Measurements from ENCODE around the gene RABGAP1L.
A peak's percentile ranks its signal among the peaks of the same experiment; 100 is the strongest.

The RABGAP1L gene

DNA sequence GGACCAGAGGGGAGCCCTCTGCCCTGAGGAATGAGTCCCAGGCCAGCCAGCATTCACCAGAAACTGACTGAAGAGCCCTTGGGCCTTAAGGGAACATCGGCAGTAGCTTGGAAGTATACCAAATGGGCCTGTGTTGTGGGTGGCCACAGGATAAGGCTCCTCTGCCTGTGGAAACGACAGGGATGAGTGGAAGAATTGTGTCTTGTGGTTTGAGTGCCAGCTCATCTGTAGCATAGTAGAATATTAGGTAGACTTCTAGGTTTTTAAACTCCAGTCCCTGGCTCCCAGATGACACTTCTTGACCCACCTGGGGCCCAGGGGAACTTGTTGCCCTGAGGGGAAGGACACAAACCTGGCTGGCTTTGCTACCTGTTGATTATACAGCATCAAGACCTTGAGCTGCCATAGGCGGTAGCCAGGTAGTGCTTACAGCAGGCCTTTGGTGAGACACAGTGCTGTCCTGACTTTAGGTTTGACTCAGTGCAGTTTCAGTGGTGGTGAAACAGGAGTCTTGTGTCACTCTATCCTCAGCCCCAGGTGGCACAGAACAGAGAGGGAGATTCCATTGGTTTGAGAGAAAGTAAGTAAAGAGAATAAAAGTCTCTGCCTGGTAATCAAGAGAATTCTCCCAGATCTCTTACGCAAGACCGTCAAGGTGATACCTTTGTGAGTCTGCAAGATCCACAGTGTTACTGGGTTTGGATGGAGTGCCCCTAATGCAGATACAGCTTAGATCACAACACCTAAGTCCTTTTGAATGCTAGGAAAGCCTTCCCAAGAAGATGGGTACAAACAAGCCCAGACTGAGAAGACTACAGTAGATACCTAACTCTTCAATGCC is 50.2 kb downstream of the RABGAP1L start:
- H3K4me3 ChIP-seq (ENCODE audit: low read depth, low read length) = no peak overlapping the region
- no peak for TF ChIP-seq CTCF (IDR thresholded peaks at IDR 0.05; ENCODE audit: low read depth, low read length, missing control alignments)
- in situ Hi-C loops (cut with HindIII; ENCODE audit: low pct_ligation_motif_present, low sequenced_read_pairs) = no loop called here
- DNase-seq = no peak
- H3K27me3 ChIP-seq (replicated peaks) = no peaks in the 10 kb centered on the region
- no peaks in the 10 kb centered on the region for H3K36me3 ChIP-seq (replicated peaks)
- no peak overlapping the region for H3K27ac ChIP-seq

DNA sequence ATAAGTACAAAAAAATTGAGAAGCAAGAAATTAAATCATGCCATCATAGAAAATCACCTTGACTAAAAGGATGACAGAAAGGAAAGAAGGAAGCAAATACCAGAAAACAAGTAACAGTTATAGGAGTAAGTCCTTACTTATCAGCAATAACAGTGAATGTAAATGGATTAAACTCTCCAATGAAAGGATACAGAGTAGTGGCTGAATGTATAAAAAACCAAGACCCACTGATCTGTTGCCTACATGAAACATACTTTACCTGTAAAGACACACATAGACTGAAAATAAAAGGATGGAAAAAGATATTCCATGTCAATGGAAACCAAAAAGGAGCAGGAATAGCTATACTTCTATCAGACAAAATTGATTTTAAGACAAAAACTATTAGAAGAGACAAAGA is 52.2 kb downstream of the RABGAP1L start:
- Histone ChIP-seq H3K36me3 (replicated peaks) (no peaks in the 10 kb centered on the region), H3K27ac (no peak overlapping the region), H3K4me3 (ENCODE audit: low read depth, low read length) (no peak overlapping the region), H3K27me3 (replicated peaks) (no peaks in the 10 kb centered on the region)
- DNase-seq = no peak
- no peak for TF ChIP-seq CTCF (IDR thresholded peaks at IDR 0.05; ENCODE audit: low read depth, low read length, missing control alignments)
- in situ Hi-C loops (cut with HindIII; ENCODE audit: low pct_ligation_motif_present, low sequenced_read_pairs) = no loop called here

GRCh38 chr1:174215766-174216165 is 56.4 kb downstream of the RABGAP1L start:
- H3K27ac ChIP-seq = no peak overlapping the region
- no peak for TF ChIP-seq CTCF (IDR thresholded peaks at IDR 0.05; ENCODE audit: low read depth, low read length, missing control alignments)
- H3K27me3 ChIP-seq (replicated peaks) = no peaks in the 10 kb centered on the region
- no peak overlapping the region for H3K4me3 ChIP-seq (ENCODE audit: low read depth, low read length)
- H3K36me3 ChIP-seq (replicated peaks) = no peaks in the 10 kb centered on the region
- no peak for DNase-seq
- in situ Hi-C loops (cut with HindIII; ENCODE audit: low pct_ligation_motif_present, low sequenced_read_pairs) = no loop called here

DNA sequence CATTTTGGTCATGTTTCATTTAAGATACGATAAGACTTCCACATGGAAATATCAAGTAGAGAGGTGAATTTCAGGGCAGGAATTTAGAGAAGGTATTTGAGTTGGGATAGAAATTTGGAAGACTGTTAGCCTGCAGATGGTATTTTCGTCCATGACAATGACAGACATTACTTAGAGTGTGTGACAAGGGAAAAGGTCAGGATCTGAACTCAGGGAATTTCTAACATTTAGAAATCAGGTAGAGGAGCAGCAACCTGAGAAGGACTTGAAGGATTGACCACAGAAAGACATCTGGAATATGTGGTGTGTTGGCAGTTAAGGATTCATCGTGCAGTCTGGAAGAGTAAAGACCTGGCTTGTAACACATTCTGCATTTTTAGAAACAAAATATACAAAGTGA is 57.9 kb downstream of the RABGAP1L start:
- DNase-seq = no peak
- no peaks in the 10 kb centered on the region for H3K27me3 ChIP-seq (replicated peaks)
- in situ Hi-C loops (cut with HindIII; ENCODE audit: low pct_ligation_motif_present, low sequenced_read_pairs) = no loop called here
- no peak overlapping the region for H3K4me3 ChIP-seq (ENCODE audit: low read depth, low read length)
- no peak for TF ChIP-seq CTCF (IDR thresholded peaks at IDR 0.05; ENCODE audit: low read depth, low read length, missing control alignments)
- no peaks in the 10 kb centered on the region for H3K36me3 ChIP-seq (replicated peaks)
- H3K27ac ChIP-seq = no peak overlapping the region

- in situ Hi-C loops (cut with HindIII; ENCODE audit: low pct_ligation_motif_present, low sequenced_read_pairs) = no loop called here
- Histone ChIP-seq H3K36me3 (replicated peaks) (no peaks in the 10 kb centered on the region), H3K4me3 (ENCODE audit: low read depth, low read length) (no peak overlapping the region), H3K27me3 (replicated peaks) (no peaks in the 10 kb centered on the region), H3K27ac (no peak overlapping the region)
- TF ChIP-seq CTCF (IDR thresholded peaks at IDR 0.05; ENCODE audit: low read depth, low read length, missing control alignments) = peak; percentile 40
- DNase-seq = no peak
Observed at GRCh38 chr1:174217787-174218574, 58.7 kb downstream of the RABGAP1L start.
